ENCODE results near the gene BNIP2.

DNA sequence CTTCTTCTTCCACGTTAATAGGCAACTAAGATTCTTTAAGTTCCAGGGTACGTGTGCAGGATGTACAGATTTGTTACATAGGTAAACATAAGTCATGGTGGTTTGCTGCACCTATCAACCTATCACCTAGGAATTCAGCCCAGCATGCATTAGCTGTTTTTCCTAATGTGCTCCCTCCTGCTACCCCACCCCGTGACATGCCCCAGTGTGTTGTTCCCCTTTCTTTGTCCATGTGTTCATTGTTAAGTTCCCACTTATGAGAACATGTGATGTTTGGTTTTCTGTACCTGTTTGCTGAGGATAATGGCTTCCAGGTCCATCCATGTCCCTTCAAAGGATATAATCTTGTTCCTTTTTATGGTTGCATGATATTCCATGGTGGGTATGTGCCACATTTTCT, 52.9 kb downstream of the BNIP2 start:
- TF ChIP-seq, protein P1, sequence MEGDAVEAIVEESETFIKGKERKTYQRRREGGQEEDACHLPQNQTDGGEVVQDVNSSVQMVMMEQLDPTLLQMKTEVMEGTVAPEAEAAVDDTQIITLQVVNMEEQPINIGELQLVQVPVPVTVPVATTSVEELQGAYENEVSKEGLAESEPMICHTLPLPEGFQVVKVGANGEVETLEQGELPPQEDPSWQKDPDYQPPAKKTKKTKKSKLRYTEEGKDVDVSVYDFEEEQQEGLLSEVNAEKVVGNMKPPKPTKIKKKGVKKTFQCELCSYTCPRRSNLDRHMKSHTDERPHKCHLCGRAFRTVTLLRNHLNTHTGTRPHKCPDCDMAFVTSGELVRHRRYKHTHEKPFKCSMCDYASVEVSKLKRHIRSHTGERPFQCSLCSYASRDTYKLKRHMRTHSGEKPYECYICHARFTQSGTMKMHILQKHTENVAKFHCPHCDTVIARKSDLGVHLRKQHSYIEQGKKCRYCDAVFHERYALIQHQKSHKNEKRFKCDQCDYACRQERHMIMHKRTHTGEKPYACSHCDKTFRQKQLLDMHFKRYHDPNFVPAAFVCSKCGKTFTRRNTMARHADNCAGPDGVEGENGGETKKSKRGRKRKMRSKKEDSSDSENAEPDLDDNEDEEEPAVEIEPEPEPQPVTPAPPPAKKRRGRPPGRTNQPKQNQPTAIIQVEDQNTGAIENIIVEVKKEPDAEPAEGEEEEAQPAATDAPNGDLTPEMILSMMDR (IDR thresholded peaks at IDR 0.05): no peak
- no peak for TF ChIP-seq POLR2A (IDR thresholded peaks at IDR 0.05)

All from prostate gland (tissue), 2 donors.